HepG2 (cell line): ENCODE measurements around the gene SRP14. TPM values are rescaled to one million over a fixed set of nuclear protein-coding genes. Genes with fewer than 3 reads are reported as not detected.

Source experiments
- ATAC-seq: fragments of 200-7000 bp; cut with Tn5 transposase; 3 replicates; pipeline ENCODE4 v1.9.1; 2020; ENCODE audit warnings: mild to moderate bottlenecking, moderate library complexity
- BruUV-seq: library from RNA; stranded (reverse); fragments of 400-500 nt; replicated peaks from 2 replicates; lab custom pipeline; 2021; lab: Mats Ljungman, UMichigan
- CTCF ChIA-PET: fragments of 300-600 bp; formaldehyde crosslinking; extraction: SDS; loops from one replicate; lab custom pipeline; 2021; ENCODE audit warnings: low total read pairs, inconsistent platforms, low intra/inter-chr PET ratio; lab: Yijun Ruan, JAX
- POLR2A ChIA-PET: fragments of 350-600 bp; sonication (Branson Sonifier 250); formaldehyde crosslinking; loops from one replicate; lab custom pipeline; 2020; ENCODE audit warnings: antibody characterized with exemption, inconsistent platforms; lab: Yijun Ruan, JAX
- DNase-seq: peaks from one replicate; pipeline ENCODE4 v3.0.0-alpha.2; 2015; ENCODE audit warnings: low spot score
- FAIRE-seq: peaks from 3 replicates; lab custom pipeline; 2011; peaks lifted over from hg19 to GRCh38; lab: Jason Lieb, UNC
- H2AFZ ChIP-seq: one replicate; pipeline ENCODE4 v1.6.1; 2011; ENCODE audit warnings: low read length, inconsistent platforms
- H3K27ac ChIP-seq: fragments of 300-600 bp; 3 replicates; pipeline ENCODE4 v1.8.0; 2011; ENCODE audit warnings: mixed run types, mild to moderate bottlenecking, mixed read lengths, low read length, inconsistent platforms; ENCODE audit not compliant: insufficient read depth; ENCODE audit errors: extremely low read length
- H3K27me3 ChIP-seq, 2 experiments: fragments of 200-600 bp in 1 of 2; 2 replicates in 1 of 2; 3 replicates in 1 of 2; pipeline versions ENCODE4 v1.6.0 to v1.8.0; 2011; ENCODE audit warnings: low read length in 2 of 2, mild to moderate bottlenecking in 2 of 2, moderate library complexity in 2 of 2, inconsistent platforms in 1 of 2; ENCODE audit not compliant: insufficient read depth in 2 of 2, control insufficient read depth in 1 of 2
- H3K36me3 ChIP-seq, 2 experiments: fragments of 200-600 bp in 1 of 2; replicated peaks in 1 of 2; 2 replicates in 1 of 2; 3 replicates in 1 of 2; pipeline versions ENCODE4 v1.5.1 to v1.8.0; 2011; ENCODE audit warnings: low read length in 2 of 2, inconsistent platforms in 1 of 2; ENCODE audit not compliant: insufficient read depth in 2 of 2, control insufficient read depth in 1 of 2
- H3K4me1 ChIP-seq: 2 replicates; pipeline ENCODE4 v1.5.1; 2012; ENCODE audit warnings: low read length, inconsistent platforms; ENCODE audit not compliant: insufficient read depth
- H3K4me2 ChIP-seq: 2 replicates; pipeline ENCODE4 v1.6.0; 2011; ENCODE audit warnings: low read depth, low read length, inconsistent platforms
- H3K4me3 ChIP-seq, 3 experiments: fragments of 200-600 bp in 1 of 3; sonication (generic), shearing (Covaris generic) in 1 of 3; replicated peaks in 1 of 3; 2 replicates each; pipeline ENCODE4 v1.5.1; 2011 to 2016; ENCODE audit warnings: low read length in 3 of 3, inconsistent platforms in 2 of 3, low read depth in 2 of 3, mild to moderate bottlenecking in 2 of 3, control low read depth in 1 of 3, mixed read lengths in 1 of 3; ENCODE audit not compliant: insufficient read depth in 1 of 3
- H3K79me2 ChIP-seq: one replicate; pipeline ENCODE4 v1.6.1; 2011; ENCODE audit warnings: low read length, inconsistent platforms; ENCODE audit not compliant: insufficient read depth
- H3K9ac ChIP-seq: 2 replicates; pipeline ENCODE4 v1.6.0; 2011; ENCODE audit warnings: mild to moderate bottlenecking, low read depth, low read length, inconsistent platforms; ENCODE audit not compliant: insufficient read depth
- H3K9me3 ChIP-seq: 2 replicates; pipeline ENCODE4 v1.5.1; 2012; ENCODE audit warnings: mild to moderate bottlenecking, low read length
- H4K20me1 ChIP-seq: 2 replicates; pipeline ENCODE4 v1.6.0; 2011; ENCODE audit warnings: inconsistent platforms, mild to moderate bottlenecking, low read length, moderate library complexity; ENCODE audit not compliant: insufficient read depth
- KMT2A ChIP-seq: sonication (generic); formaldehyde crosslinking; IDR thresholded peaks from 2 replicates; pipeline ENCODE4 v1.4.0; 2020; ENCODE audit warnings: missing genetic modification reagents
- MYNN ChIP-seq: sonication (generic); formaldehyde crosslinking; IDR thresholded peaks from 2 replicates; pipeline ENCODE4 v1.4.0; 2020; ENCODE audit warnings: mild to moderate bottlenecking, low read depth, missing genetic modification reagents
- ZIK1 ChIP-seq: sonication (generic); formaldehyde crosslinking; IDR thresholded peaks from 2 replicates; pipeline ENCODE4 v1.5.0; 2020; ENCODE audit warnings: mild to moderate bottlenecking, low read depth, missing genetic modification reagents, borderline replicate concordance
- ZNF30 ChIP-seq: sonication (generic); formaldehyde crosslinking; IDR thresholded peaks from 2 replicates; pipeline ENCODE4 v1.5.0; 2020; ENCODE audit warnings: mild to moderate bottlenecking, missing genetic modification reagents
- ZNF33A ChIP-seq: sonication (generic); formaldehyde crosslinking; IDR thresholded peaks from 2 replicates; pipeline ENCODE4 v1.5.1; 2020; ENCODE audit warnings: missing genetic modification reagents, mild to moderate bottlenecking, moderate library complexity, borderline replicate concordance
- ZNF441 ChIP-seq: sonication (generic); formaldehyde crosslinking; IDR thresholded peaks from 2 replicates; pipeline ENCODE4 v1.7.0; 2021; ENCODE audit warnings: missing genetic modification reagents, borderline replicate concordance
- WGBS: methylation state at CpG from one replicate; pipeline ENCODE4 v1.1.6; 2017; ENCODE audit warnings: low lambda C conversion rate; 5-methylcytosine and 5-hydroxymethylcytosine counted together
- in situ Hi-C: cut with HindIII; loops from 2 replicates; pipeline ENCODE4 v1.10.0; 2017; ENCODE audit warnings: low pct_unique_long_range_greater_than_20kb; ENCODE audit not compliant: extremely low pct_ligation_motif_present
- intact Hi-C: fragments of 100-400 bp; cut with micrococcal nuclease; formaldehyde crosslinking; loops from one replicate; pipeline ENCODE4 v1.10.0; 2022; ENCODE audit not compliant: unreplicated experiment
- polyA plus RNA-seq, 8 experiments: library from polyadenylated mRNA; depleted of rRNA in 3 of 8; stranded (reverse) in 7 of 8; unstranded in 1 of 8; fragments of >200 nt; fragmentation: Illumina TruSeq in 4 of 8; extraction: Trizol in 4 of 8; gene quantifications; 2 replicates each; pipeline versions ENCODE4 v1.2.1 to v1.2.3, GENCODE V29; 2011 to 2016; ENCODE audit warnings: low read depth in 4 of 8, missing spikeins in 1 of 8, mixed read lengths in 1 of 8; ENCODE audit not compliant: insufficient read depth in 1 of 8
- total RNA-seq, 5 experiments: library from RNA; depleted of rRNA; stranded (reverse); fragments of >200 nt; fragmentation: Illumina TruSeq; extraction: Trizol; gene quantifications; 2 replicates each; pipeline ENCODE4 v1.2.3, GENCODE V29; 2016; ENCODE audit warnings: low read depth in 1 of 5
- TF ChIP-seq, protein P1 (sequence below): sonication (generic); formaldehyde crosslinking; IDR thresholded peaks from 2 replicates; pipeline ENCODE4 v1.9.0; 2021; ENCODE audit warnings: mild to moderate bottlenecking, missing genetic modification reagents
- TF ChIP-seq, protein P2 (sequence below): sonication (generic); formaldehyde crosslinking; IDR thresholded peaks from 2 replicates; pipeline ENCODE4 v1.5.1; 2020; ENCODE audit warnings: mild to moderate bottlenecking, missing genetic modification reagents, borderline replicate concordance
- TF ChIP-seq, protein P3 (sequence below): sonication (generic); formaldehyde crosslinking; IDR thresholded peaks from 2 replicates; pipeline ENCODE4 v1.8.0; 2022; ENCODE audit warnings: mild to moderate bottlenecking, missing genetic modification reagents, moderate library complexity
- TF ChIP-seq, protein P4 (sequence below): sonication (generic); formaldehyde crosslinking; IDR thresholded peaks from 2 replicates; pipeline ENCODE4 v1.9.0; 2021; ENCODE audit warnings: missing genetic modification reagents, borderline replicate concordance

The SRP14 gene
- total and polyA plus RNA-seq, 2 of the 13 experiments (the other 11 are each of a cell fraction or from before 2014, with no cell fraction given): 208 to 356 TPM

DNA sequence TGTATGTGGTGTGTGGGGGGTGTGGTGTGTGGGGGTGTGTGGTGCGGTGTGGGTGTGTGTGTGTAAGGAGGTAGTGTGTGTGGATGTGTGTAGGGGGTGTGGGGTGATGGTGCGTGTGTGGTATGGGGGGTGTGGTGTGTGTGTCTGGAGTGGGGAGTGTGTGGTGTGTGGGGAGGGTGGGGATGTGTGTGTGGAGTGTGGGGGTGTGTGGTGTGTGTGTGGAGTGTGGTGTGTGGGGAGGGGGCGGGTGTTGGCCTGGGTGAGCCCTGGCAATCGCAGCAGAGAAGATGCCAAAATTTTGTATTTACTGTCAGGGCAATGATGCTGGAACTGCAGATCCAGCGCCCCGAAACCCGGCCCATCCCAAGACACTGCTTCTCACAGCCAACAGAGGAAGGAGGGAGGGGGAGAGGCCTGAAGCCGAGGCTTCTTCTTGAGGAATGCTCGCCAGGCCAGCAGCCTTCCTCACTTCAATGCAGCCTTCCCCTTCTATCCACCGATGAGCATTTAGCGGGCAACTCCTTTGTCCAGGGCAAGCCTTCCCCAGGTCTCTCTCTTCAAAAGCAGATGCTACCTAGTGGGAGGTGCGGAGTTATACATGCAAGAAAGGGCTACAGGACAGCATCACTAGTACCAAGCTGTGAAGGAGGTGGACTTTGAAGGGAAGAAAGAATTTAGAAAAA is 11.9 kb upstream of the SRP14 start (continued):
- TF ChIP-seq, protein P1, sequence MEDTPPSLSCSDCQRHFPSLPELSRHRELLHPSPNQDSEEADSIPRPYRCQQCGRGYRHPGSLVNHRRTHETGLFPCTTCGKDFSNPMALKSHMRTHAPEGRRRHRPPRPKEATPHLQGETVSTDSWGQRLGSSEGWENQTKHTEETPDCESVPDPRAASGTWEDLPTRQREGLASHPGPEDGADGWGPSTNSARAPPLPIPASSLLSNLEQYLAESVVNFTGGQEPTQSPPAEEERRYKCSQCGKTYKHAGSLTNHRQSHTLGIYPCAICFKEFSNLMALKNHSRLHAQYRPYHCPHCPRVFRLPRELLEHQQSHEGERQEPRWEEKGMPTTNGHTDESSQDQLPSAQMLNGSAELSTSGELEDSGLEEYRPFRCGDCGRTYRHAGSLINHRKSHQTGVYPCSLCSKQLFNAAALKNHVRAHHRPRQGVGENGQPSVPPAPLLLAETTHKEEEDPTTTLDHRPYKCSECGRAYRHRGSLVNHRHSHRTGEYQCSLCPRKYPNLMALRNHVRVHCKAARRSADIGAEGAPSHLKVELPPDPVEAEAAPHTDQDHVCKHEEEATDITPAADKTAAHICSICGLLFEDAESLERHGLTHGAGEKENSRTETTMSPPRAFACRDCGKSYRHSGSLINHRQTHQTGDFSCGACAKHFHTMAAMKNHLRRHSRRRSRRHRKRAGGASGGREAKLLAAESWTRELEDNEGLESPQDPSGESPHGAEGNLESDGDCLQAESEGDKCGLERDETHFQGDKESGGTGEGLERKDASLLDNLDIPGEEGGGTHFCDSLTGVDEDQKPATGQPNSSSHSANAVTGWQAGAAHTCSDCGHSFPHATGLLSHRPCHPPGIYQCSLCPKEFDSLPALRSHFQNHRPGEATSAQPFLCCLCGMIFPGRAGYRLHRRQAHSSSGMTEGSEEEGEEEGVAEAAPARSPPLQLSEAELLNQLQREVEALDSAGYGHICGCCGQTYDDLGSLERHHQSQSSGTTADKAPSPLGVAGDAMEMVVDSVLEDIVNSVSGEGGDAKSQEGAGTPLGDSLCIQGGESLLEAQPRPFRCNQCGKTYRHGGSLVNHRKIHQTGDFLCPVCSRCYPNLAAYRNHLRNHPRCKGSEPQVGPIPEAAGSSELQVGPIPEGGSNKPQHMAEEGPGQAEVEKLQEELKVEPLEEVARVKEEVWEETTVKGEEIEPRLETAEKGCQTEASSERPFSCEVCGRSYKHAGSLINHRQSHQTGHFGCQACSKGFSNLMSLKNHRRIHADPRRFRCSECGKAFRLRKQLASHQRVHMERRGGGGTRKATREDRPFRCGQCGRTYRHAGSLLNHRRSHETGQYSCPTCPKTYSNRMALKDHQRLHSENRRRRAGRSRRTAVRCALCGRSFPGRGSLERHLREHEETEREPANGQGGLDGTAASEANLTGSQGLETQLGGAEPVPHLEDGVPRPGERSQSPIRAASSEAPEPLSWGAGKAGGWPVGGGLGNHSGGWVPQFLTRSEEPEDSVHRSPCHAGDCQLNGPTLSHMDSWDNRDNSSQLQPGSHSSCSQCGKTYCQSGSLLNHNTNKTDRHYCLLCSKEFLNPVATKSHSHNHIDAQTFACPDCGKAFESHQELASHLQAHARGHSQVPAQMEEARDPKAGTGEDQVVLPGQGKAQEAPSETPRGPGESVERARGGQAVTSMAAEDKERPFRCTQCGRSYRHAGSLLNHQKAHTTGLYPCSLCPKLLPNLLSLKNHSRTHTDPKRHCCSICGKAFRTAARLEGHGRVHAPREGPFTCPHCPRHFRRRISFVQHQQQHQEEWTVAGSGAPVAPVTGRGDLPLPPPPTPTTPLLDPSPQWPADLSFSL (CRISPR knock-in tag): peak; percentile 88
- no peak for TF ChIP-seq ZIK1 (CRISPR knock-in tag)

DNA sequence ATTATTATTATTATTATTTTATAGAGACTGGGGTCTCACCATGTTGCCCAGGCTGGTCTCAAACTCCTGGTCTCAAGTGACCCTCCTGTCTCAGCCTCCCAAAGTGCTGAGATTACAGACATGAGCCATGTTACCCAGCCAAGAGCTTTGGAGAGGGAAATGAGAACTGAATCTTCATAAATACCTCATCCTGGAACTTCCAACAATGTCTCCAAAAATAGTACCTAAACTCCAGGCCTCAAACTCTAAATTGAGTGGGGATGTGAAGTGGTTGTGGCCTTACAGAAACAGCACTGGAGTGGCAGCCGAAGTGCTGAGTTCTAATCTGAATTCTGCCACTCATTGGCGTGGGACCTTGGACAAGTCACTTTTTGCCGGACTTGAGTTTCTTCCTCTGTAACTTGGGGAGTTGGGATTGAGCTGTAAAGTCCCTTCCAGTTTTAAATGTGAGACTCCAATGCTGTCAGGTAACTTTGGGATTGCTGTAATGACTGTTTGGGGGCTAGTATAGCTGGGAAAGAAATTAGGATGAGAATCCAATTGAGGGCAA is 10.0 kb upstream of the SRP14 start:
- Histone ChIP-seq H3K9me3 (no peaks in the 10 kb centered on the region), H3K9ac (no peak overlapping the region), H2AFZ (no peak overlapping the region), H3K4me1 (peaks cover 48% of the 10 kb centered on the region), H4K20me1 (no peaks in the 10 kb centered on the region), H3K4me2 (no peak overlapping the region), H3K79me2 (no peaks in the 10 kb centered on the region), H3K36me3 (peaks cover 0 to 1% of the 10 kb centered on the region in 2 experiments; a peak in 1 of 5 replicates), H3K27ac (no peak overlapping the region), H3K4me3 (no peak overlapping the region), H3K27me3 (no peaks in the 10 kb centered on the region)
- POLR2A ChIA-PET: interaction anchor here (2.5 to 3.3 kb wide), 2 partner anchors 33 to 58 kb away, joined by 15 to 35 read pairs; partner anchors contain the start of gene BMF
- in situ Hi-C loops (loop anchor here (5.0 to 10.0 kb wide), 3 partner anchors 63 to 223 kb away; partner anchors contain the start of gene BUB1B), intact Hi-C loops (loop anchor here (5.0 kb wide), 1 partner anchor 113 kb away; the partner anchor contains the start of gene BUB1B)
- ATAC-seq (no peak), FAIRE-seq (no peak), DNase-seq (no peak)
- 100% methylated on average over 3 of the region's 3 CpGs for WGBS
- BruUV-seq: no TSS peak
- CTCF ChIA-PET: no interaction called here
- TF ChIP-seq ZNF33A (CRISPR knock-in tag) (no peak), ZNF441 (CRISPR knock-in tag) (no peak), KMT2A (CRISPR knock-in tag) (no peak), MYNN (CRISPR knock-in tag) (no peak), ZNF30 (no peak)
- TF ChIP-seq, protein P2, sequence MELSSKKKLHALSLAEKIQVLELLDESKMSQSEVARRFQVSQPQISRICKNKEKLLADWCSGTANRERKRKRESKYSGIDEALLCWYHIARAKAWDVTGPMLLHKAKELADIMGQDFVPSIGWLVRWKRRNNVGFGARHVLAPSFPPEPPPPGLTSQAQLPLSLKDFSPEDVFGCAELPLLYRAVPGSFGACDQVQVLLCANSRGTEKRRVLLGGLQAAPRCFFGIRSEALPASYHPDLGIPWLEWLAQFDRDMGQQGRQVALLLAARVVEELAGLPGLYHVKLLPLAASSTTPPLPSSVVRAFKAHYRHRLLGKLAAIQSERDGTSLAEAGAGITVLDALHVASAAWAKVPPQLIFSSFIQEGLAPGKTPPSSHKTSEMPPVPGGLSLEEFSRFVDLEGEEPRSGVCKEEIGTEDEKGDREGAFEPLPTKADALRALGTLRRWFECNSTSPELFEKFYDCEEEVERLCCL: no peak
- TF ChIP-seq, protein P3, sequence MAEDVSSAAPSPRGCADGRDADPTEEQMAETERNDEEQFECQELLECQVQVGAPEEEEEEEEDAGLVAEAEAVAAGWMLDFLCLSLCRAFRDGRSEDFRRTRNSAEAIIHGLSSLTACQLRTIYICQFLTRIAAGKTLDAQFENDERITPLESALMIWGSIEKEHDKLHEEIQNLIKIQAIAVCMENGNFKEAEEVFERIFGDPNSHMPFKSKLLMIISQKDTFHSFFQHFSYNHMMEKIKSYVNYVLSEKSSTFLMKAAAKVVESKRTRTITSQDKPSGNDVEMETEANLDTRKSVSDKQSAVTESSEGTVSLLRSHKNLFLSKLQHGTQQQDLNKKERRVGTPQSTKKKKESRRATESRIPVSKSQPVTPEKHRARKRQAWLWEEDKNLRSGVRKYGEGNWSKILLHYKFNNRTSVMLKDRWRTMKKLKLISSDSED: no peak
- TF ChIP-seq, protein P4, sequence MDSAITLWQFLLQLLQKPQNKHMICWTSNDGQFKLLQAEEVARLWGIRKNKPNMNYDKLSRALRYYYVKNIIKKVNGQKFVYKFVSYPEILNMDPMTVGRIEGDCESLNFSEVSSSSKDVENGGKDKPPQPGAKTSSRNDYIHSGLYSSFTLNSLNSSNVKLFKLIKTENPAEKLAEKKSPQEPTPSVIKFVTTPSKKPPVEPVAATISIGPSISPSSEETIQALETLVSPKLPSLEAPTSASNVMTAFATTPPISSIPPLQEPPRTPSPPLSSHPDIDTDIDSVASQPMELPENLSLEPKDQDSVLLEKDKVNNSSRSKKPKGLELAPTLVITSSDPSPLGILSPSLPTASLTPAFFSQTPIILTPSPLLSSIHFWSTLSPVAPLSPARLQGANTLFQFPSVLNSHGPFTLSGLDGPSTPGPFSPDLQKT (CRISPR knock-in tag): no peak
